Nephron progenitor cell (in vitro differentiated cells): ENCODE measurements around the gene KCNQ4.

Experiments used
- DNase-seq: peaks from one replicate; pipeline ENCODE4 v3.0.0; 2021
- H3K27ac Mint-ChIP-seq: 2 replicates; pipeline ENCODE4 v1.8.0; 2021; ENCODE audit warnings: mild to moderate bottlenecking, moderate library complexity, mixed read lengths
- H3K27me3 Mint-ChIP-seq: 2 replicates; pipeline ENCODE4 v1.8.0; 2021; ENCODE audit warnings: mild to moderate bottlenecking, low read depth, mixed read lengths; ENCODE audit not compliant: poor library complexity
- H3K36me3 Mint-ChIP-seq: 2 replicates; pipeline ENCODE4 v1.8.0; 2021; ENCODE audit warnings: low read depth, mixed read lengths
- H3K4me1 Mint-ChIP-seq: 2 replicates; pipeline ENCODE4 v1.8.0; 2021; ENCODE audit warnings: mixed read lengths
- H3K4me3 Mint-ChIP-seq: 2 replicates; pipeline ENCODE4 v1.8.0; 2021; ENCODE audit warnings: mild to moderate bottlenecking, moderate library complexity, mixed read lengths
- H3K9me3 Mint-ChIP-seq: 2 replicates; pipeline ENCODE4 v1.8.0; 2021; ENCODE audit warnings: mild to moderate bottlenecking, moderate library complexity, mixed read lengths
- CTCF ChIP-seq: fragments of 200-600 bp; sonication (generic); IDR thresholded peaks from 2 replicates; pipeline ENCODE4 v1.5.0; 2021; ENCODE audit warnings: antibody characterized with exemption

The KCNQ4 gene

DNA sequence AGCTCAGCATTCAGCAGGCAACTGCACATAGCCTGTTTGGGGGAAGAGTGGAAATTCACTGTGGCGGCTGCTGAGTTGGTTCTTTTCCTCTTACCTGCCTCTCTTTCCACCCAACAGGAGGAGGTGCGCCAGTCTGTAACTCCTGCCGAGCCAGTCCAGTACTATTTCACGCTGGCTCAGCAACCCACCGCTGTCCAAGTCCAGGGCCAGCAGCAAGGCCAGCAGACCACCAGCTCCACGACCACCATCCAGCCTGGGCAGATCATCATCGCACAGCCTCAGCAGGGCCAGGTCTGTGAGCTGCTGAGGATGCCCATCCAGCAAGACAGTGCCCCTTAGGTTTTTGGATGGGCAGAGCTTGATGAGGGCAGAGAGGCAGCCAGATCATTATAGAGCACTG is 25.6 kb upstream of the KCNQ4 start:
- Mint-ChIP-seq H3K36me3 (peaks cover 63% of the 10 kb centered on the region), H3K9me3 (no peaks in the 10 kb centered on the region), H3K4me1 (peaks cover 11% of the 10 kb centered on the region), H3K27me3 (no peaks in the 10 kb centered on the region), H3K4me3 (no peak overlapping the region), H3K27ac (no peak overlapping the region)
- no peak for TF ChIP-seq CTCF
- DNase-seq = no peak

GRCh38 chr1:40758578-40759343 is 24.8 kb upstream of the KCNQ4 start:
- Mint-ChIP-seq H3K4me1 (peaks cover 11% of the 10 kb centered on the region), H3K36me3 (peaks cover 60% of the 10 kb centered on the region), H3K27ac (no peak overlapping the region), H3K9me3 (no peaks in the 10 kb centered on the region), H3K27me3 (no peaks in the 10 kb centered on the region), H3K4me3 (no peak overlapping the region)
- TF ChIP-seq CTCF = no peak
- DNase-seq = no peak

- H3K27me3 Mint-ChIP-seq = no peaks in the 10 kb centered on the region
- H3K36me3 Mint-ChIP-seq = peaks cover 62% of the 10 kb centered on the region
- TF ChIP-seq CTCF = no peak
- no peak overlapping the region for H3K4me3 Mint-ChIP-seq
- no peak for DNase-seq
- H3K9me3 Mint-ChIP-seq = no peaks in the 10 kb centered on the region
- H3K27ac Mint-ChIP-seq = no peak overlapping the region
- peaks cover 11% of the 10 kb centered on the region for H3K4me1 Mint-ChIP-seq
Measured at GRCh38 chr1:40760984-40761383, 22.6 kb upstream of the KCNQ4 start.

DNA sequence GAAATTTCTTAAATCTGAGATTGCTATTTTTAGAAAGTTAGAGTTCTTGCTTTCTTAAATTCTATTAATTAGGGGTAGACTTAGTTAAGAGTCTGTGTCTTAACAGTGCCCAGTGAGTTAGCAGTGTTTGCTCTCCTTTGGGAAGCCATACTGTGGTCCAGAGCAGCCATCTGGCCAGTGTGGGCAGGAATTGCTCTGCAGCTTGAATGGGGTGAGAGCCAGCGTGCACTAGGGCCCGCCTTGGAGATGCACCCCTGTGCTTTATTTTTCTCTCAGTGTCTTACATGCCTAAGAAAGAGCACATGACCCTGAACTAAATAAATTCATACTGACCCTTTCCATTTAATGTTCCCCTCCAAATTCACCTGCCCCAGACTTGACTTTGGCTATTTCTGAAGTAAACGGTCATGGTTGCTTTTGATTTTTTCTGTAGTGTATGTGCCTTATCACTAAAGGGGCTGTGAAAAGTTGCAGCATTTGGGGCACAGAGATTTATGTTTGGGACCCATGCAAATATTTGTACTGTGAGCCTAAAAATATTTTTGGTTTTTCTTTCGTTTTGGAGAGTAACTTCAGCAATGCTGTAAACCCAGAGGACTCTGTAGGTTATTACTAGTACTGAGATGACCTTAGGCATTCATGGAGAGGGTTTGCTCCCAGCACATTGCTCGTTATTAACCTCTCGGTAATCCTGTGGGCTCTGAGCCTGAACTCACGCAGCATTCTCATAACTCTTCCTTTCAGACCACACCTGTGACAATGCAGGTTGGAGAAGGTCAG is 21.3 kb upstream of the KCNQ4 start:
- H3K36me3 Mint-ChIP-seq = peaks cover 68% of the 10 kb centered on the region
- H3K4me1 Mint-ChIP-seq = peaks cover under 1% of the 10 kb centered on the region
- no peaks in the 10 kb centered on the region for H3K9me3 Mint-ChIP-seq
- DNase-seq = no peak
- no peaks in the 10 kb centered on the region for H3K27me3 Mint-ChIP-seq
- H3K27ac Mint-ChIP-seq = no peak overlapping the region
- TF ChIP-seq CTCF = no peak
- no peak overlapping the region for H3K4me3 Mint-ChIP-seq

GRCh38 chr1:40763742-40764532 is 19.6 kb upstream of the KCNQ4 start:
- H3K27ac Mint-ChIP-seq = peak overlapping the region; percentile 40
- no peak for DNase-seq
- no peaks in the 10 kb centered on the region for H3K27me3 Mint-ChIP-seq
- no peak overlapping the region for H3K4me3 Mint-ChIP-seq
- no peak for TF ChIP-seq CTCF
- peaks cover 72% of the 10 kb centered on the region for H3K36me3 Mint-ChIP-seq
- H3K4me1 Mint-ChIP-seq = no peaks in the 10 kb centered on the region
- H3K9me3 Mint-ChIP-seq = no peaks in the 10 kb centered on the region
